Esophagus squamous epithelium (tissue), 5 donors: Measurements from ENCODE around the gene ERC1. TPM values are rescaled to one million over a fixed set of nuclear protein-coding genes. Genes with fewer than 3 reads are reported as not detected.

Source experiments
- DNase-seq: peaks from one replicate; lab custom pipeline; 2025; lab: John Stamatoyannopoulos, UW
- H3K27ac ChIP-seq, 4 donors: fragments of 200-600 bp; sonication (generic); one replicate each; pipeline ENCODE4 v1.5.1; 2016 to 2019; ENCODE audit warnings: mild to moderate bottlenecking in 1 of 4
- H3K27me3 ChIP-seq, 4 donors: fragments of 200-600 bp; sonication (generic); 1 replicate in 3 of 4; 2 replicates in 1 of 4; pipeline versions ENCODE4 v1.5.1 to v1.6.0; 2017 to 2021; ENCODE audit warnings: antibody characterized with exemption in 1 of 4
- H3K36me3 ChIP-seq, 3 donors: fragments of 200-600 bp; sonication (generic); one replicate each; pipeline ENCODE4 v1.5.1; 2016 to 2019
- H3K4me1 ChIP-seq, 3 donors: fragments of 200-600 bp; sonication (generic); one replicate each; pipeline ENCODE4 v1.5.1; 2017 to 2019
- H3K4me3 ChIP-seq, 4 donors: fragments of 200-600 bp; sonication (generic); 1 replicate in 3 of 4; 2 replicates in 1 of 4; pipeline ENCODE4 v1.5.1; 2016 to 2019; ENCODE audit warnings: mild to moderate bottlenecking in 2 of 4, moderate library complexity in 1 of 4
- H3K9me3 ChIP-seq, 3 donors: fragments of 200-600 bp; sonication (generic); one replicate each; pipeline ENCODE4 v1.5.1; 2016 to 2019
- POLR2A ChIP-seq, 4 donors: fragments of 450-650 bp; IDR thresholded peaks; one replicate each; pipeline ENCODE4 v1.6.1; 2017; ENCODE audit warnings: antibody characterized with exemption in 4 of 4, mild to moderate bottlenecking in 4 of 4, moderate library complexity in 3 of 4
- WGBS, 2 donors: methylation state at CpG; one replicate each; pipeline ENCODE4 v1.1.5; 2018; 5-methylcytosine and 5-hydroxymethylcytosine counted together
- intact Hi-C: fragments of 100-400 bp; cut with DNase I; formaldehyde crosslinking; loops from one replicate; pipeline ENCODE4 v1.15.0; 2022
- total RNA-seq, 4 donors: library from RNA; depleted of rRNA; stranded (reverse); fragments of >200 nt; gene quantifications; one replicate each; pipeline ENCODE4 v1.1.0, GENCODE V29; 2016
- TF ChIP-seq, protein P1 (sequence below), 6 experiments: fragments of 450-650 bp in 4 of 6; fragments of 200-600 bp in 2 of 6; sonication (generic) in 2 of 6; IDR thresholded peaks; one replicate each; pipeline ENCODE4 v1.5.1; 2016 to 2019; ENCODE audit warnings: antibody characterized with exemption in 6 of 6, mild to moderate bottlenecking in 4 of 6, moderate library complexity in 4 of 6
- donor health status: DM: yes; HTN: yes; CAD: no.

ERC1 gene
- total RNA-seq, 4 donors from 2014 or later = 19.0 to 50.7 (median 37.5) TPM

DNA sequence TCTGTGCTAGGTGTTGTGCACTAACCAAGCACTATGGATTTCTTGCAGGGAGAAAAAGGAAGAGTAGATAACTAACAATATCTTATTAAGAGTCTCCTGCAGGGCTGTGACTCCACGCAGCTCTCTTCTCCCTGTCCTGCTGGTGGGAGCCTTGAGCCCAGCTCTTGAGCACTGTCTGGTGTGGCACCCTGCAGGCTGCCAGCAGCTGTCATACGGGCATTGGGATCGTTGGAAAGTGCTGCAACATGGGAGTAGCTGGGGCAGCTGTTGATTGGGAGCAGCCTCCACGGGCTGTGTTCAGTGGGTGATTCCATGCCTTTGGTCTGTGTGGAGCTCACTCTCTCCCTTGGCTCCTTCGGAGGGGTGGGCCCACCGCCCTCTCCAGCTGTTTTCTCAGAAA lies 478.0 kb downstream of the ERC1 start:
- TF ChIP-seq, protein P1, sequence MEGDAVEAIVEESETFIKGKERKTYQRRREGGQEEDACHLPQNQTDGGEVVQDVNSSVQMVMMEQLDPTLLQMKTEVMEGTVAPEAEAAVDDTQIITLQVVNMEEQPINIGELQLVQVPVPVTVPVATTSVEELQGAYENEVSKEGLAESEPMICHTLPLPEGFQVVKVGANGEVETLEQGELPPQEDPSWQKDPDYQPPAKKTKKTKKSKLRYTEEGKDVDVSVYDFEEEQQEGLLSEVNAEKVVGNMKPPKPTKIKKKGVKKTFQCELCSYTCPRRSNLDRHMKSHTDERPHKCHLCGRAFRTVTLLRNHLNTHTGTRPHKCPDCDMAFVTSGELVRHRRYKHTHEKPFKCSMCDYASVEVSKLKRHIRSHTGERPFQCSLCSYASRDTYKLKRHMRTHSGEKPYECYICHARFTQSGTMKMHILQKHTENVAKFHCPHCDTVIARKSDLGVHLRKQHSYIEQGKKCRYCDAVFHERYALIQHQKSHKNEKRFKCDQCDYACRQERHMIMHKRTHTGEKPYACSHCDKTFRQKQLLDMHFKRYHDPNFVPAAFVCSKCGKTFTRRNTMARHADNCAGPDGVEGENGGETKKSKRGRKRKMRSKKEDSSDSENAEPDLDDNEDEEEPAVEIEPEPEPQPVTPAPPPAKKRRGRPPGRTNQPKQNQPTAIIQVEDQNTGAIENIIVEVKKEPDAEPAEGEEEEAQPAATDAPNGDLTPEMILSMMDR (IDR thresholded peaks at IDR 0.05) = no peak
- TF ChIP-seq POLR2A (IDR thresholded peaks at IDR 0.05) = no peak
- H3K27me3 ChIP-seq = no peaks in the 10 kb centered on the region
- H3K4me3 ChIP-seq = no peak overlapping the region
- 82 to 88% methylated on average over 5 to 6 of the region's 6 CpGs for WGBS, 2 donors
- H3K36me3 ChIP-seq = peaks cover 0 to 10% (median 0%) of the 10 kb centered on the region in 3 donors
- H3K4me1 ChIP-seq = peaks cover 0 to 32% (median 9%) of the 10 kb centered on the region in 3 donors
- H3K27ac ChIP-seq = no peak overlapping the region
- no peak for DNase-seq
- intact Hi-C loops = no loop called here
- no peaks in the 10 kb centered on the region for H3K9me3 ChIP-seq

DNA sequence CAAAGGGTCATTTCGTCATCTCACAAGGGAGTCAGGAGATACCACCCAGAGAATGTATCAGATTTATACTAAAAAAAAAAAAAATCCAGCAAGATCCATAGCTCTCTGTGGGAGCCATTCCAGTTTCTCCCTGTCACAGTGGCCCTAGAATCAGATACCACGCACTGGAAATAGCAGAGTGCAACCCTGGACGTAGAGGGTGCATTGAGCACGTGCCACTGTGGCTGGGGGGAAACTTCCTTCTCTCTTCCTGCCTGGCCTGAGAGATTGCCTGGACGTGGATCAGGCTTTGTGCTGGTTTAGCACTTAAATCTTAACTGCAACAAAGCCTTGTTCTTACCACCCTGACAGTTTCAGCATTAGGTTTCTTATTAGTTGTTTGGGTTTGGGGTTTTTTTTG lies 479.0 kb downstream of the ERC1 start:
- H3K4me1 ChIP-seq = peaks cover 0 to 42% (median 11%) of the 10 kb centered on the region in 3 donors
- intact Hi-C loops = no loop called here

DNA sequence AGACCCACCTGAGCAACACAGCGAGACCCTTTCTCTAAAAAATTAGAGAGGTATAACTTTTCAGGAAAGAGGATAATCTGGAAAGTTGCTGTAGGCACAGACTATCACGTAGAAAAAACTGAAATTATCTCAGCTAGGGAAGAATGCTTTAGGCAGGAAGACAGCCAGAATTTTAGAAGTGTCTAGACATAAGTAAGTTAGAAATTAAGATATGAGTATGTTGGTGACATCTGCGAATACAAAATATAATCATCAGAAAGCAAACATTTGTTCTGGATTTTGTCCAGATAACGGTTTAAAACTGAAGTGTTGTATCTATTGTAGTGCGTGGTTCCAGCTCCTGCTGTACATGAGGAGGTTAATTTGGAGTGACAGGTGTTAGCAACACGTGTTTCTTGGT lies 480.2 kb downstream of the ERC1 start:
- intact Hi-C loops = no loop called here
- Histone ChIP-seq H3K4me1 (peaks cover 0 to 48% (median 11%) of the 10 kb centered on the region in 3 donors), H3K4me3 (no peak overlapping the region), H3K36me3 (no peaks in the 10 kb centered on the region), H3K9me3 (no peaks in the 10 kb centered on the region), H3K27ac (no peak overlapping the region), H3K27me3 (no peaks in the 10 kb centered on the region)
- TF ChIP-seq, protein P1 (IDR thresholded peaks at IDR 0.05) = no peak
- no peak for TF ChIP-seq POLR2A (IDR thresholded peaks at IDR 0.05)
- no peak for DNase-seq
- WGBS, 2 donors = 77 to 79% methylated on average over 6 of the region's 6 CpGs

More for the DNA sequence above, 479.0 kb downstream of the ERC1 start:
- no peak overlapping the region for H3K27ac ChIP-seq
- H3K36me3 ChIP-seq = peaks cover 0 to 9% (median 0%) of the 10 kb centered on the region in 3 donors
- H3K9me3 ChIP-seq = no peaks in the 10 kb centered on the region
- WGBS, 2 donors = 64 to 69% methylated on average over 4 to 5 of the region's 5 CpGs
- no peaks in the 10 kb centered on the region for H3K27me3 ChIP-seq
- TF ChIP-seq, protein P1 (IDR thresholded peaks at IDR 0.05) = no peak
- TF ChIP-seq POLR2A (IDR thresholded peaks at IDR 0.05) = no peak
- DNase-seq = no peak
- H3K4me3 ChIP-seq = no peak overlapping the region

DNA sequence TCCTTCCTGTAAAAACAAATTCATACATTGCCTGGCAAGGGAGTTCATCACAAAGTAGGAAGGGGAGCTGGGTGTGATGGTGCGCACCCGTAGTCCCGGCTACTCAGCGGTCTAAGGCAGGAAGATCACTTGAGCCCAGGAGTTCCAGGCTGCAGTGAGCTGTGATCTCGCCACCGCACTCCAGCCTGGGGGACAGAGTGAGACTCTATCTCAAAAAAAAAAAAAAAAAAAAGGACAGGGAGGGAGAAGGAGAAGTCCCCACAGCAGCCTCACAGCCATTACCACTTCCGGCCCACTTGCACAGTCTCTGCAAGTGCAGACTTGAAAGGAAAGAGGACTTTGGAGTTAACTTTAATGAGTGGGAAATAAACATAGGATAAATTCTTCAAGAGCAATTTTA lies 482.4 kb downstream of the ERC1 start:
- Histone ChIP-seq H3K4me1 (peaks cover 0 to 48% (median 11%) of the 10 kb centered on the region in 3 donors), H3K36me3 (no peaks in the 10 kb centered on the region), H3K4me3 (no peak overlapping the region), H3K27ac (peak overlapping the region in 3 of 4 donors; percentile 15 to 65 (median 55)), H3K27me3 (no peaks in the 10 kb centered on the region), H3K9me3 (no peaks in the 10 kb centered on the region)
- intact Hi-C loops = no loop called here
- 59 to 72% methylated on average over 5 to 7 of the region's 7 CpGs for WGBS, 2 donors
- TF ChIP-seq, protein P1 (IDR thresholded peaks at IDR 0.05) = no peak
- no peak for TF ChIP-seq POLR2A (IDR thresholded peaks at IDR 0.05)
- no peak for DNase-seq

DNA sequence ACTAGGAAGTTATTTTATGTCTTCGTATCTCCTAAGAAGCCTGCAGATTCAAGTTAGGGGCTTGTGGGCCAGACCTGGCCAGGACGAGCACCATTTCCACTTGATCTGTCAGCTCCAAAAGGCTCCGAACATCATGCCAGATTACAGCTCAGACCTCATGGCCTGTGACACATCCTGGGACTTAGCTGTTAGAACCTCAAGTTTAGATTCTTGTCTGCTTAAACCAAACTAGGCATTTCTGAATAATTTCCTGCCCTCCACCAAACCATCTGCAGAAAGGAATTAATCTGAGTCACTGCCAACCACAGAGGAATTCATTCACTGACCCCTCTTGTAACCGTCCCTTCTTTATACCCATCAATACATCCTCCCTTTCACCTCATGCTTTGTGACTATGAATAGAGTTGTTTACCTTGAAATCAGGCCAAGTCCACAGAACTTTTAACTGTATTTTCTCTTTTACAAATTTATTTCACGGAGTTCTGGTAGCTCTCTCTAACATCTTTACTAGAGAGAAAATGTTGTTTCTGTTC lies 483.1 kb downstream of the ERC1 start:
- Histone ChIP-seq H3K36me3 (no peaks in the 10 kb centered on the region), H3K4me3 (no peak overlapping the region), H3K27me3 (no peaks in the 10 kb centered on the region), H3K27ac (peak overlapping the region in 3 of 4 donors; percentile 11 to 65 (median 55)), H3K4me1 (peaks cover 0 to 41% (median 11%) of the 10 kb centered on the region in 3 donors), H3K9me3 (no peaks in the 10 kb centered on the region)
- intact Hi-C loops = no loop called here
- WGBS, 2 donors = 30 to 39% methylated on average over 5 of the region's 5 CpGs
- DNase-seq = no peak
- TF ChIP-seq, protein P1 (IDR thresholded peaks at IDR 0.05) = no peak
- TF ChIP-seq POLR2A (IDR thresholded peaks at IDR 0.05) = no peak
